ENCODE results near the gene CPSF7.

The CPSF7 gene

DNA sequence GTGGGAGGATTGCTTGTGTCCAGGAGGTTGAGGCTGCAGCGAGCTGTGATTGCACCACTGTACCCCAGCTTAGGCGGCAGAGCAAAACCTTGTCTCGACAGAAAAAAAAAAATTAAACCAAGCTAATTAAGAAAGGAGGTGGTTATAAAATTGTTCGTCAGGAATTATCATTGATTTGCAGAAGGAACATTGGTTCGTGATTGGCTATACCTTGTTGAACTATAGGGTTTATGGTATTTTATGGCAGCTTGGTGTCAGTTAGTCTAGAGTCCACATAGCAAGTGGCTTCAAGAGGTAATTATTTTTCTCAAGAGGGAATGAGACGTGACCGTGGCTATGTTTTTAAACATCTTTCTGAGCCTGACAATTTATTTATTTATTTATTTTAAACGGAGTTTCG, 48.9 kb downstream of the CPSF7 start:
- TF ChIP-seq EGR1 (IDR thresholded peaks at IDR 0.05) (no peak), RAD21 (IDR thresholded peaks at IDR 0.05; ENCODE audit: low read depth) (no peak), FOXM1 (IDR thresholded peaks at IDR 0.05; ENCODE audit: borderline replicate concordance, low read depth) (no peak), TAF1 (IDR thresholded peaks at IDR 0.05; ENCODE audit: low read depth) (no peak), CEBPB (IDR thresholded peaks at IDR 0.05) (no peak), EP300 (IDR thresholded peaks at IDR 0.05; ENCODE audit: borderline replicate concordance) (no peak), TEAD4 (IDR thresholded peaks at IDR 0.05) (no peak), ZBTB7A (IDR thresholded peaks at IDR 0.05; ENCODE audit: low read depth) (no peak), TCF12 (IDR thresholded peaks at IDR 0.05; ENCODE audit: low read depth) (no peak), CREB1 (IDR thresholded peaks at IDR 0.05; ENCODE audit: low read depth) (no peak), NFIC (IDR thresholded peaks at IDR 0.05) (no peak), YY1 (IDR thresholded peaks at IDR 0.05; ENCODE audit: low read depth) (no peak)
- TF ChIP-seq, protein P1, sequence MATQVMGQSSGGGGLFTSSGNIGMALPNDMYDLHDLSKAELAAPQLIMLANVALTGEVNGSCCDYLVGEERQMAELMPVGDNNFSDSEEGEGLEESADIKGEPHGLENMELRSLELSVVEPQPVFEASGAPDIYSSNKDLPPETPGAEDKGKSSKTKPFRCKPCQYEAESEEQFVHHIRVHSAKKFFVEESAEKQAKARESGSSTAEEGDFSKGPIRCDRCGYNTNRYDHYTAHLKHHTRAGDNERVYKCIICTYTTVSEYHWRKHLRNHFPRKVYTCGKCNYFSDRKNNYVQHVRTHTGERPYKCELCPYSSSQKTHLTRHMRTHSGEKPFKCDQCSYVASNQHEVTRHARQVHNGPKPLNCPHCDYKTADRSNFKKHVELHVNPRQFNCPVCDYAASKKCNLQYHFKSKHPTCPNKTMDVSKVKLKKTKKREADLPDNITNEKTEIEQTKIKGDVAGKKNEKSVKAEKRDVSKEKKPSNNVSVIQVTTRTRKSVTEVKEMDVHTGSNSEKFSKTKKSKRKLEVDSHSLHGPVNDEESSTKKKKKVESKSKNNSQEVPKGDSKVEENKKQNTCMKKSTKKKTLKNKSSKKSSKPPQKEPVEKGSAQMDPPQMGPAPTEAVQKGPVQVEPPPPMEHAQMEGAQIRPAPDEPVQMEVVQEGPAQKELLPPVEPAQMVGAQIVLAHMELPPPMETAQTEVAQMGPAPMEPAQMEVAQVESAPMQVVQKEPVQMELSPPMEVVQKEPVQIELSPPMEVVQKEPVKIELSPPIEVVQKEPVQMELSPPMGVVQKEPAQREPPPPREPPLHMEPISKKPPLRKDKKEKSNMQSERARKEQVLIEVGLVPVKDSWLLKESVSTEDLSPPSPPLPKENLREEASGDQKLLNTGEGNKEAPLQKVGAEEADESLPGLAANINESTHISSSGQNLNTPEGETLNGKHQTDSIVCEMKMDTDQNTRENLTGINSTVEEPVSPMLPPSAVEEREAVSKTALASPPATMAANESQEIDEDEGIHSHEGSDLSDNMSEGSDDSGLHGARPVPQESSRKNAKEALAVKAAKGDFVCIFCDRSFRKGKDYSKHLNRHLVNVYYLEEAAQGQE (IDR thresholded peaks at IDR 0.05; ENCODE audit: low read depth) = no peak
- TF ChIP-seq, protein P2, sequence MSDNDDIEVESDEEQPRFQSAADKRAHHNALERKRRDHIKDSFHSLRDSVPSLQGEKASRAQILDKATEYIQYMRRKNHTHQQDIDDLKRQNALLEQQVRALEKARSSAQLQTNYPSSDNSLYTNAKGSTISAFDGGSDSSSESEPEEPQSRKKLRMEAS (IDR thresholded peaks at IDR 0.05) = no peak
- TF ChIP-seq, protein P3, sequence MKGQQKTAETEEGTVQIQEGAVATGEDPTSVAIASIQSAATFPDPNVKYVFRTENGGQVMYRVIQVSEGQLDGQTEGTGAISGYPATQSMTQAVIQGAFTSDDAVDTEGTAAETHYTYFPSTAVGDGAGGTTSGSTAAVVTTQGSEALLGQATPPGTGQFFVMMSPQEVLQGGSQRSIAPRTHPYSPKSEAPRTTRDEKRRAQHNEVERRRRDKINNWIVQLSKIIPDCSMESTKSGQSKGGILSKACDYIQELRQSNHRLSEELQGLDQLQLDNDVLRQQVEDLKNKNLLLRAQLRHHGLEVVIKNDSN (IDR thresholded peaks at IDR 0.05) = no peak

DNA sequence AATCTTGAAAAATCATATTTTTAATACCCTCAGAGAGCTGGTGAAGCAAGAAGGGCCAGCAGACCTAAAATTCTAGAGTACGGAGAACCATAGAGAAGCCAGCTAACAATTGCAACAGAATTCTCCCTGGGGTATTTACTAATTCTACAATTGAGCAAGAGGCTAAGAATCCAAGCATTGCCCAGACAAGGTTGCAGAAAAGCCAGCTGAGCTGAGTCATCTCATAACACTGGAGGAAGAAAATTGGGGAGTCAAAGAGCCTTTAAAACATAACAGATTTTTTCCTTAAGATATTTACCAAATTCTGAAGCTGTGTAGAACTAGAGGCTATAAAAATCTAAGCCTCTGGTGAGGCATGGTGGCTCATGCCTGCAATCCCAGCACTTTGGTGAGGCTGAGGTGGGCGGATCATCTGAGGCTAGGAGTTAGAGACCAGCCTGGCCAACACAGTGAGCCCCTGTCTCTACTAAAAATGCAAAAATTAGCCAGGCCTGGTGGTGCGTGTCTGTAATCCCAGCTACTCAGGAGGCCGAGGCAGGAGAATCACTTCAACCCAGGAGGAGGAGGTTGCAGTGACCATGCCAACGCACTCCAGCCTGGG, 51.0 kb downstream of the CPSF7 start:
- TF ChIP-seq, protein P1 (IDR thresholded peaks at IDR 0.05; ENCODE audit: low read depth) = no peak
- TF ChIP-seq TCF12 (IDR thresholded peaks at IDR 0.05; ENCODE audit: low read depth) (no peak), RAD21 (IDR thresholded peaks at IDR 0.05; ENCODE audit: low read depth) (no peak), TEAD4 (IDR thresholded peaks at IDR 0.05) (no peak), NFIC (IDR thresholded peaks at IDR 0.05) (no peak), YY1 (IDR thresholded peaks at IDR 0.05; ENCODE audit: low read depth) (no peak), CEBPB (IDR thresholded peaks at IDR 0.05) (no peak), FOXM1 (IDR thresholded peaks at IDR 0.05; ENCODE audit: borderline replicate concordance, low read depth) (no peak), TAF1 (IDR thresholded peaks at IDR 0.05; ENCODE audit: low read depth) (no peak), CREB1 (IDR thresholded peaks at IDR 0.05; ENCODE audit: low read depth) (no peak), EP300 (IDR thresholded peaks at IDR 0.05; ENCODE audit: borderline replicate concordance) (no peak), ZBTB7A (IDR thresholded peaks at IDR 0.05; ENCODE audit: low read depth) (no peak), EGR1 (IDR thresholded peaks at IDR 0.05) (no peak)
- TF ChIP-seq, protein P2 (IDR thresholded peaks at IDR 0.05) = no peak
- TF ChIP-seq, protein P3 (IDR thresholded peaks at IDR 0.05) = no peak

DNA sequence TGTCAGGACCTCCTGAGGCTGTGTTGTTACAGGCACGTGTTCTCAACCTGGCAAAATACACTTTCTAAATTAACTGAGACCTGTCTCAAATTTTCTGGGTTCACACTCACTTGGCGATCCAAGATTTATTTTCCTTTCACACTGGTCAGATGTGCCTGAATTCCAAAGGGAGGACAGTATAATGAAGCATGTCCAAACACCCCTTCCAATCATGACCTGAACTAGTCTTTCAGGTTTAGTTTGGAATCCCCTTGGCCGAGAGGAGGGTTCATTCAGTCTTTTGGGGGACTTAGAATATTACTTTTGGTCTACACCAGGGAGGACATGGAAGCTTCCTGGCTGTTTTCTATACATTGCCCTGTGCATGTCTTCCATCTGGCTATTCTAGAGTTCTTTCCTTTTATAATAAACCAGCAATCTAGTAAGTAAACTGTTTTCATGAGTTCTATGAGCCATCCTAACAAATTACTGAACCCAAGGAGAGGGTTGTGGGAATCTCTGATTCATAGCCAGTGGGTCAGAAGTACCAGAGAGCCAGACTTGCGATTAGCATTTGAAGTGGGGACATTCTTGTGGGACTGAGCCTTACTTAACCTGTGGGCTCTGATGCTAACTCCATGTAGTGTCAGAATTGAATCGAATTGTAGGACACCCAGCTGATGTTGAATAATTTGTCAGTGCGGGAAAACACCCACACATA, 52.2 kb downstream of the CPSF7 start:
- TF ChIP-seq ZBTB7A (IDR thresholded peaks at IDR 0.05; ENCODE audit: low read depth) (no peak), EP300 (IDR thresholded peaks at IDR 0.05; ENCODE audit: borderline replicate concordance) (no peak), RAD21 (IDR thresholded peaks at IDR 0.05; ENCODE audit: low read depth) (no peak), EGR1 (IDR thresholded peaks at IDR 0.05) (no peak)
- TF ChIP-seq, protein P1 (IDR thresholded peaks at IDR 0.05; ENCODE audit: low read depth) = no peak

DNA sequence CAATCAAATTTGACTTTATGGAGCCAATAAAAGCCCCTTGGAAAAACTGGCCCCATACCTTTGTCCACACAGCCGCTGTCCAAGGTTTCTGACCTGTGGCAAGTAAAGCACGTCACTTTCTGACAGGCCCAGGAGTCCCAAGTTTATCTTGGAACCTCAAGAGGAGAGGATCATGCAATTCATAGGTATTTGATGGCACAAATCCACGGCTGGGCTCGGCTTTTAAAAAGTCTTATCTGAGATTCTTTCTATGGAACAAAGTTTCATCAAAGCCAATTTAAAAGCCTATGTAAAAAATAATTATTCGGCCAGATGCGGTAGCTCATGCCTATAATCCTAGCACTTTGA, 54.0 kb downstream of the CPSF7 start:
- TF ChIP-seq CEBPB (IDR thresholded peaks at IDR 0.05) = no peak
- no peak for TF ChIP-seq TCF12 (IDR thresholded peaks at IDR 0.05; ENCODE audit: low read depth)
- TF ChIP-seq, protein P1 (IDR thresholded peaks at IDR 0.05; ENCODE audit: low read depth) = peak; percentile 52; the same call in 1 of the 2 replicates
